Progenitor cell of endocrine pancreas (in vitro differentiated cells): ENCODE results near the gene OR2H1. TPM values are rescaled to one million over a fixed set of nuclear protein-coding genes. Genes with fewer than 3 reads are reported as not detected.

Source experiments
- DNase-seq: peaks from one replicate; pipeline ENCODE4 v3.0.0; 2021; ENCODE audit warnings: low spot score; ENCODE audit not compliant: unreplicated experiment
- H3K27ac Mint-ChIP-seq: 2 replicates; pipeline ENCODE4 v1.8.0; 2021; ENCODE audit warnings: mild to moderate bottlenecking, moderate library complexity, mixed read lengths
- H3K27me3 Mint-ChIP-seq: 2 replicates; pipeline ENCODE4 v1.8.0; 2021; ENCODE audit warnings: mixed read lengths
- H3K36me3 Mint-ChIP-seq: 2 replicates; pipeline ENCODE4 v1.8.0; 2022; ENCODE audit warnings: mixed read lengths; ENCODE audit not compliant: insufficient read depth
- H3K4me1 Mint-ChIP-seq: 2 replicates; pipeline ENCODE4 v1.8.0; 2021; ENCODE audit warnings: low read depth, mixed read lengths
- H3K4me3 Mint-ChIP-seq: 2 replicates; pipeline ENCODE4 v1.8.0; 2021; ENCODE audit warnings: low read depth, mild to moderate bottlenecking, moderate library complexity, mixed read lengths
- H3K9me3 Mint-ChIP-seq: 2 replicates; pipeline ENCODE4 v1.8.0; 2021; ENCODE audit warnings: low read depth, mixed read lengths
- total RNA-seq: library from RNA; stranded (reverse); gene quantifications from 2 replicates; pipeline ENCODE4 v1.2.1, GENCODE V29; 2021
- TF ChIP-seq, protein P1 (sequence below): fragments of 200-600 bp; sonication (generic); IDR thresholded peaks from one replicate; pipeline ENCODE4 v1.5.0; 2021; ENCODE audit warnings: antibody characterized with exemption, mild to moderate bottlenecking; ENCODE audit not compliant: unreplicated experiment

Gene OR2H1
- total RNA-seq, 1 donor from 2014 or later: not detected

DNA sequence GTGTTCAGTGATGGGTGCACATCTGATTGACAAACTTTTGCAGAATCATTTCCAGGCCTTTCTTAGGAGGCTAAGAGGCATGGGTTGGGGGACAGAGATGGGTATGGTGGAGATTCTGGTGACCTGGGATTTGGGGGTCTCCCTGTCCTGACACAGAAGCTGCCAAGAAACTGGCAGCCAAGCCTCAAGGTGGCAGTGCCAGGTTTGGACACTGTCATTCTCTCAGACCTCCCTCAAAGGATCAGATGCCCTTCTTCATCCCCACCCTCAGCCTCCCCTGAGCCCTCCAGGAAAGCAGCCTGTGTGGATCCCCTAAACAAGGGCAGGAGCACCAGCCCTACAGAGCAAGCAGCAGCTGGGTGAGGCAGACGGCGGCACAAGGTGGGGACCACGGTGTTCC is 48.9 kb downstream of the OR2H1 start:
- DNase-seq: no peak
- H3K9me3 Mint-ChIP-seq: no peaks in the 10 kb centered on the region

DNA sequence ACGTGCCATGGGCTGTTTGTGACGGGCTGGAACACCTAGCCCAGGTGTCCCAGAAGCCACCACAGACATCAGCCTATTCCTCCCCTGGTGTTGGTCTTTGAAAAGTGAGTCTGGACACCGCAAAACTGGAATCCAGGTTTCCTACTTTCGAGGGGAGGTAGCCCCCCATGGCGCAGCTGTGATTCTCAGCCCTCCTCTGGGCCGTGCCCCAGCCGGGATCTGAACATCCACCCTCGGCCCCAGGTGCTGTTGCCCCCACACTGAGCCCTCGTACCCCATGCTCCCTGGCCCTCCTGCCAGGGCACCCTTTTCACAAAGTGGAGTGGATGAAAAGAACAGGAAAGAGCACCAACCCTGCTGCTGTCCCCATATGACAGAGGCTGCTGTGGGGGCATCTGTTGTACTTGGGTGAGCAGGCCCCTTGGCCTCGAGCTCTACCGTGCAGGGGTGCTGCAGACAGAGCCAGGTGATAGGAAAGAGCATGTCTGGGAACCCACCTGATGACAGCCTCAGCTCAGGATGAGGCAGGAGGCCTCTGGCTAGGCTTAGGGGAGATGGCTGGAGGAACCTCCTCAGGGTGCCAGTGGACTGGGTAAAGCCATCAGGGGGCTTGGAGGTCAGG is 49.6 kb downstream of the OR2H1 start:
- Mint-ChIP-seq H3K9me3 (no peaks in the 10 kb centered on the region), H3K27me3 (peaks cover 21% of the 10 kb centered on the region), H3K4me1 (no peaks in the 10 kb centered on the region), H3K27ac (no peak overlapping the region), H3K4me3 (no peak overlapping the region), H3K36me3 (no peaks in the 10 kb centered on the region)
- TF ChIP-seq, protein P1, sequence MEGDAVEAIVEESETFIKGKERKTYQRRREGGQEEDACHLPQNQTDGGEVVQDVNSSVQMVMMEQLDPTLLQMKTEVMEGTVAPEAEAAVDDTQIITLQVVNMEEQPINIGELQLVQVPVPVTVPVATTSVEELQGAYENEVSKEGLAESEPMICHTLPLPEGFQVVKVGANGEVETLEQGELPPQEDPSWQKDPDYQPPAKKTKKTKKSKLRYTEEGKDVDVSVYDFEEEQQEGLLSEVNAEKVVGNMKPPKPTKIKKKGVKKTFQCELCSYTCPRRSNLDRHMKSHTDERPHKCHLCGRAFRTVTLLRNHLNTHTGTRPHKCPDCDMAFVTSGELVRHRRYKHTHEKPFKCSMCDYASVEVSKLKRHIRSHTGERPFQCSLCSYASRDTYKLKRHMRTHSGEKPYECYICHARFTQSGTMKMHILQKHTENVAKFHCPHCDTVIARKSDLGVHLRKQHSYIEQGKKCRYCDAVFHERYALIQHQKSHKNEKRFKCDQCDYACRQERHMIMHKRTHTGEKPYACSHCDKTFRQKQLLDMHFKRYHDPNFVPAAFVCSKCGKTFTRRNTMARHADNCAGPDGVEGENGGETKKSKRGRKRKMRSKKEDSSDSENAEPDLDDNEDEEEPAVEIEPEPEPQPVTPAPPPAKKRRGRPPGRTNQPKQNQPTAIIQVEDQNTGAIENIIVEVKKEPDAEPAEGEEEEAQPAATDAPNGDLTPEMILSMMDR: no peak
- no peak for DNase-seq

More for the DNA sequence above, 48.9 kb downstream of the OR2H1 start:
- Mint-ChIP-seq H3K4me3 (no peak overlapping the region), H3K27me3 (peaks cover 14% of the 10 kb centered on the region), H3K27ac (no peak overlapping the region), H3K4me1 (no peaks in the 10 kb centered on the region), H3K36me3 (no peaks in the 10 kb centered on the region)
- TF ChIP-seq, protein P1: no peak

DNA sequence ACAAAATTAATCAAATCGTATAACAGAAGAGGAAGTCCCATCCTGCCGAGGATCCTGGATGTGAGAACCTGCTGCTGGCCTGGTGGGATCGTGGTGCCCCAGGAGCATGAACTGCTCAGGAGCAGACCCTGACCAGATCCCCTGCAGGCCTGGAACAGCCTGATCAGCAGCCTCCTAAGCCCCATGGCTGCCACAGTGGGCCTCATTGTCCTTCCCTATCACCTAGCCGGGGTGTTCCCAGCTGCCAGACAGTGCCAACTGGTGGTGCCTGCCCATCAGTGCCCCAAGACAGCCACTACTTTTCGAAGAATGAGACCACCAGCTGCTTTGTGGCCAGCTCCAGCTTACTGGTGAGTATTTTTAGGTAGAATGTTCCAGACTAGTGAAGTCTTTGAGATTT is 50.4 kb downstream of the OR2H1 start:
- H3K4me1 Mint-ChIP-seq: no peaks in the 10 kb centered on the region
- TF ChIP-seq, protein P1: no peak

DNA sequence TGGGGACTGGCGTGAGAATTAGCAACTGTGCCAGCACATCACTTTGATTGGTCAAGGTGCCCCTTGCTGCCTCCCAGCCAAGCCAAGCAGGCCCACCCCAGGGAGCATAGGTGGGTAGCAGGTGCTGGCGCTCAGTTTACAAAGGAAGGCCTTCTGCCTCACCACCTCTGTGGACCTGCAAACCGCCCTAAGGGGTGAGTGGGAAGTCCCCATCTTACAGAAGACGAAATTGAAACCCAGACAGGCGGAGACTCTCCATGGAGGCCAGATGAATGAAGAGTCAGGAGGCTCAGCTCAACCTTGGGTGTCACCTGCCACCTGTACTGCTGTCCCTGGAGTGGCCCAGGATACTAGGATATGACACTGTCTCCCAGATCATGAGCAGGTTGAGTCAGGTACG is 52.3 kb downstream of the OR2H1 start:
- Mint-ChIP-seq H3K4me3 (no peak overlapping the region), H3K36me3 (no peaks in the 10 kb centered on the region), H3K4me1 (no peaks in the 10 kb centered on the region), H3K9me3 (no peaks in the 10 kb centered on the region), H3K27ac (no peak overlapping the region), H3K27me3 (peaks cover 19% of the 10 kb centered on the region)
- DNase-seq: no peak
- TF ChIP-seq, protein P1: no peak

More for the DNA sequence above, 50.4 kb downstream of the OR2H1 start:
- no peak for DNase-seq
- H3K27ac Mint-ChIP-seq: no peak overlapping the region
- no peaks in the 10 kb centered on the region for H3K36me3 Mint-ChIP-seq
- H3K4me3 Mint-ChIP-seq: no peak overlapping the region
- peaks cover 22% of the 10 kb centered on the region for H3K27me3 Mint-ChIP-seq
- no peaks in the 10 kb centered on the region for H3K9me3 Mint-ChIP-seq

DNA sequence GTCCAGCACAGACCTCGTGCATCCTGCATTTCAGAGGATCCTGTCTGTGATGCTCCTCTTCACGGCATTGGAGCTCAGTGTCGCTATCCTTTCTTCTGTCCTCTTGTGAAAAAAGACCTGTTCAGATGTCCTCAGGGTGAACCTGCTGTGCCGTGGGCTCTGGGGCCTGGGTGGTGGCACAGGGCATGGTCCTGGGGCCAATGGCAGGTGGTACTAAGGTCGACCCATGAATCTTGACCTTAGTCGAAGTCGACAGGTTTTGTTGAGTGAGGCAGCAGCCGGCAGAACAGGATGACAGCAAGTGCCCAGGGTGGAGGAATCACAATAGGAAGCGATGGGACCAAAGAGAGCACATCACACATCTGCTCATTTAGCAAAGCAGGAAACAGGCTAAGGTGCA is 52.8 kb downstream of the OR2H1 start:
- no peaks in the 10 kb centered on the region for H3K36me3 Mint-ChIP-seq
- TF ChIP-seq, protein P1: no peak

More for the DNA sequence above, 52.8 kb downstream of the OR2H1 start:
- no peaks in the 10 kb centered on the region for H3K4me1 Mint-ChIP-seq
- DNase-seq: no peak
- no peak overlapping the region for H3K4me3 Mint-ChIP-seq
- H3K27ac Mint-ChIP-seq: no peak overlapping the region
- no peaks in the 10 kb centered on the region for H3K9me3 Mint-ChIP-seq
- H3K27me3 Mint-ChIP-seq: peaks cover 19% of the 10 kb centered on the region
